AG20443 (cell line): ENCODE results near the gene ZBTB38.
A peak's percentile ranks its signal among the peaks of the same experiment; 100 is the strongest.

Experiments
- DNase-seq: peaks from one replicate; pipeline ENCODE4 v3.0.0; 2012; ENCODE audit warnings: low spot score, mixed read lengths

Gene ZBTB38, protein sequence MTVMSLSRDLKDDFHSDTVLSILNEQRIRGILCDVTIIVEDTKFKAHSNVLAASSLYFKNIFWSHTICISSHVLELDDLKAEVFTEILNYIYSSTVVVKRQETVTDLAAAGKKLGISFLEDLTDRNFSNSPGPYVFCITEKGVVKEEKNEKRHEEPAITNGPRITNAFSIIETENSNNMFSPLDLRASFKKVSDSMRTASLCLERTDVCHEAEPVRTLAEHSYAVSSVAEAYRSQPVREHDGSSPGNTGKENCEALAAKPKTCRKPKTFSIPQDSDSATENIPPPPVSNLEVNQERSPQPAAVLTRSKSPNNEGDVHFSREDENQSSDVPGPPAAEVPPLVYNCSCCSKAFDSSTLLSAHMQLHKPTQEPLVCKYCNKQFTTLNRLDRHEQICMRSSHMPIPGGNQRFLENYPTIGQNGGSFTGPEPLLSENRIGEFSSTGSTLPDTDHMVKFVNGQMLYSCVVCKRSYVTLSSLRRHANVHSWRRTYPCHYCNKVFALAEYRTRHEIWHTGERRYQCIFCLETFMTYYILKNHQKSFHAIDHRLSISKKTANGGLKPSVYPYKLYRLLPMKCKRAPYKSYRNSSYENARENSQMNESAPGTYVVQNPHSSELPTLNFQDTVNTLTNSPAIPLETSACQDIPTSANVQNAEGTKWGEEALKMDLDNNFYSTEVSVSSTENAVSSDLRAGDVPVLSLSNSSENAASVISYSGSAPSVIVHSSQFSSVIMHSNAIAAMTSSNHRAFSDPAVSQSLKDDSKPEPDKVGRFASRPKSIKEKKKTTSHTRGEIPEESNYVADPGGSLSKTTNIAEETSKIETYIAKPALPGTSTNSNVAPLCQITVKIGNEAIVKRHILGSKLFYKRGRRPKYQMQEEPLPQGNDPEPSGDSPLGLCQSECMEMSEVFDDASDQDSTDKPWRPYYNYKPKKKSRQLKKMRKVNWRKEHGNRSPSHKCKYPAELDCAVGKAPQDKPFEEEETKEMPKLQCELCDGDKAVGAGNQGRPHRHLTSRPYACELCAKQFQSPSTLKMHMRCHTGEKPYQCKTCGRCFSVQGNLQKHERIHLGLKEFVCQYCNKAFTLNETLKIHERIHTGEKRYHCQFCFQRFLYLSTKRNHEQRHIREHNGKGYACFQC (N-terminal part only)

DNA sequence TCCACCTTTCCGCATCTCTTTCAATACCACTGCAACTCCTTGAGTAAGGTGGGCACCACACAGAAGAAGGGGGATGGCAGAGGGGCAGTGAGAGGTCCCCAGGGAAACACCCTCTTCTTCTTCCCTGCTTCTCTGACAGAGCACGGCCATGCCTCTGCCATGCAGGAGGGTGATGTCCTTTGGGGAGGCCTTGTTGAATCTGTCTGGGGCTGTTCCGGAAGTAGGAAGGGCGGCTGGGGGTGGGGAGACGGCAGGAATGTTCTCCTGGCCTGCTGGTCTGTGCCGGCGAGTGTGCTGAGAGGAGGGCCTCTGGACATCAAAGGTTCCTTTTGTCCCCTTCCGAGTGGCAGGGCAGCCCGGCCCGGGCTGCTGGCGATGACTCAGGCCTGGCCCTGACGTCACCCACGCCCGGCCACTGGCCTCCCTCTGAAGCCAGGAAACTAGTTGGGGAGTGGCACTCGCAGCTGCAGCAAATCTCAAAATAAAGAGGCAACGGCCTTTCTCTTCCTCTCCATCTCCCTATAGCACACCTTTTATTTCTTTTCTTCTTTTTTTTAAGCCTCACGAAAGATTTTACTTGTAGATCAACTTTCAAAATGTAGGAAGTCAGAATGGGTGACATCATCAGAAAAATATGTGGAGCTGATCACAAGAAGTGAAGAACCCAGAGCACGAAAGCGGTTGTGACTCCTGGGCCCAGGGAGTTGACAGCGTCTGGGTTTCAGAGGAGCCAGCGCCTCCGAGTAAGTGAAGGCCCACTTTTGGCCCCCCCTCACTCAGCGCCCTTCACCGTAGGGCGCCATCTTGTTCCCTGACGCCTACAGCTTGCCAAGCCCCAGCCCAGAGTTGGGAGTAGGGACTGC is at the start of gene ZBTB38:
ZBTB38 (plus strand) TSS at position 443 of the 863 bp plus-strand sequence. CDS start 73,885 bp downstream, outside the sequence.
- peak; percentile 94 for DNase-seq

DNA sequence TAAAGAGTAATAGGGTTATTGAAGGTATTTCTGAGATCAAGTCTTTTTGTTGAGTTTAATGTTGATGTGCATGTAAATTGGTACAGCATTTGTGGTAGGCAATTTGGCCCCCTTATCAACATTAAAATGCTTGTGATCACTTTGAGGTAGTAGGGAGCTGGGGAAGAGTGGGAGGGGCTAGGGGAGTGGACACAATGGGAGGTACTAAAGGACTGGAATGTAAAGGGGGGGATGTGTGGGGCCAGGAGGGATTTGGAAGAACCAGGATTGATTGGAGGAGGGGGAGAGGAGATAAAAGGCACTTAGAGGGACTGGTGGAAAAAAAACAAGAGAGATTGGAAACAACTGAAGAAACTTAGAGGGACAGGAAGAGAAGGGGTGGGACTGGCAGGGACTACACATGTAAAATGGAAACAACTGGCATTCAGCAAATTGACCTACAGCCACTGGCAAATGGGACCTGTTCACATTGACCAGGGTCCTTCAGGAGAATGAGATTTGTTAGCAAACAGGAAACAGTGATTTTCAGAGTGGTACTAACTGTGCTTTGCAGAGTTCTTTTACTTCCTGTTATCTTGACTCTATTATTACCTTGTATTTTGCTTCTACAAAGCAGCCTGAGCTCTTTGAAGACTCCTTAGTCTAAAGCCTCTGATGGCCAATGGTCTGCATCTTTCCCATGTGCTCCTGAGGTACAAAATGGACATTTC is 47.8 kb upstream of the ZBTB38 start:
- DNase-seq, result no peak

DNA sequence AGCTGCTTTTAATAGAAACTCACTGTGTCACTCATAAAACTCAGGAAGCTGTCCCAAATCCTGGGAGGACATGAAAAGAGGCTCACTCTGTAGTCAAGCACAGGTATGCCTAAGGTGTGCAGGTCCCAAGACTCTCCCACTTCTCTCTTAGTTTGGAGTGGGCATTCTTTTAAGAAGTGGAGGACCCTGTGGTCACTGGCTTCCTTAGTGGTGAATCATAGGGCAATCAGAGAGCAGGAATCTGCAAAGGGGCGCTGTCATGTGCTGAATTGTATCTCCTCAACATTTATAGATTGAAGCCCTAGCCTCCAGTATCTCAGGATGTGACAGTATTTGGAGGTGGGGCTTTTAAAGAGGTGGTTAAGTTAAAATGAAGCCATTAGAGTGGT is 47.2 kb upstream of the ZBTB38 start:
- no peak for DNase-seq

DNA sequence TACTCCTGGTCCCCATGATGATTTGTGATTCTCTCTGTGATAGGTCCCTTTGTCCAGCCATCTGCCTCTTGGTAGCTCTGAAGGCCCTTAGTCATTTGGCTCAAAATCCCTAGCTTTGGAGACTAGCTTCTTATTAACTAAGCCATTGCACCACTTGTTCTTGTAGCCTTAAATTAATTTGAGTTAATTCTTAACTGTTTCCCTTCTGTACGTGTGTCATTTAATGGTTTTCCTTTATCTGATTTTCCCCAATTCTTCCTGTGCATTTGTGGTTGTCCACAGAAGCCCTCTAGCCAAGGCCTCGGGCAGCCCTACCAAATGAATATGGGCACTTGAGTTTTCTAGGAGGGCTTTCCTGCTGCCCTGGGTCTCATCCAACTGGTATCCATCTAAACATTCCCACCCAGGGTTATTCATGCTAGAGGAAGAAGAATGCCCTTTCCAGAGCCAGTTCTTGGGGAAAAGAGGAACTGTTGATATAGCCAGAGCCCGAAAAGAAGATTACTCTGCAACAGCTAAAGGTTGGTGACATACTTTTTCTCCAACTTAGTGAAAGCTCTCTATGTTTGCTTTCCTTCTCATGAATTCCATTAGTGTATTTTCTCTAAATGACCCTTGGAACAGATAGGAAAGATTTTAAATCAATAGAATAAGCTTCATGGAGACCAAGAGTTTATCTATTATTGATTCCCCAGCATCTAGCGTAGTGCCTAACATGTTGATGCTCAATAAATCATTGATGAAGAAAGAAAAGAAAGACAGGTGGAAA is 44.2 kb upstream of the ZBTB38 start:
- no peak for DNase-seq

DNA sequence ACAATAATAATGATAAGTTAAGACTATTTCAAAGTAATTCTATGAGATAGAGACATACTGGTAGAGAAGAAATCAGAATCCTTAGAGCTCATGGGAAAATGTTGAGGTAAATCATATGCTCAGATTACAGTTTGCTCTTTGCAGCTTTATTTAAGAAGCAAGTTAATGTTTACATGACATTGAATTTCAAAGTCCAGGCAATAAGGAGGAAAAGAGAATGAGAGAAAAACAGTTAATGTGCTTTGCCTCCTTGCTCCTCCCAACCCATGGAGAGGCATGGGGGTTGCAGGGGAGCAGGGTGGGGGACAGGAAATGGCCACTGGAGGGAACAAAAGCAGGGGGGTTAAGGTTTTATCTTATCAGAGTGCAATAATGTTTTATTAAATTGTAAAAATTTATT is 42.2 kb upstream of the ZBTB38 start:
- DNase-seq, result no peak

DNA sequence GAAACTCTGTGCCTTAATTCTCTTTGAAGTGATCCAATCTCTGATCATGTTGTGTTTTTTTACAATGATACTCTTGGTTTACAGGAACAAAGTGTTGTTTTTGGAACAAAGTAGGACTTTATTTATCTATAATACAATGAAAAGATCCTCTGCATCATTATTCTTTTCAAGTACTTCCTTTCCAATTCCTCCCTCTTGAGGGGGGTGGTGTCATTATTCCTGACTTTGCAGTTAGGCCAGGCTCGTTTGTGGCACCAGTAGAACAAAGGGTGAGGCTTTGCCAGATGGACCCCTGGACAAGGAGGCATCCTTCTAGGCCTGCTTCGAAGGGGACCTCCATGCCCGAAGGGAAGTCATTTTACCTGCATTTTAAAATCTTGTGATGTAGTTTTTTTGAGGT is 41.7 kb upstream of the ZBTB38 start:
- DNase-seq, result no peak

DNA sequence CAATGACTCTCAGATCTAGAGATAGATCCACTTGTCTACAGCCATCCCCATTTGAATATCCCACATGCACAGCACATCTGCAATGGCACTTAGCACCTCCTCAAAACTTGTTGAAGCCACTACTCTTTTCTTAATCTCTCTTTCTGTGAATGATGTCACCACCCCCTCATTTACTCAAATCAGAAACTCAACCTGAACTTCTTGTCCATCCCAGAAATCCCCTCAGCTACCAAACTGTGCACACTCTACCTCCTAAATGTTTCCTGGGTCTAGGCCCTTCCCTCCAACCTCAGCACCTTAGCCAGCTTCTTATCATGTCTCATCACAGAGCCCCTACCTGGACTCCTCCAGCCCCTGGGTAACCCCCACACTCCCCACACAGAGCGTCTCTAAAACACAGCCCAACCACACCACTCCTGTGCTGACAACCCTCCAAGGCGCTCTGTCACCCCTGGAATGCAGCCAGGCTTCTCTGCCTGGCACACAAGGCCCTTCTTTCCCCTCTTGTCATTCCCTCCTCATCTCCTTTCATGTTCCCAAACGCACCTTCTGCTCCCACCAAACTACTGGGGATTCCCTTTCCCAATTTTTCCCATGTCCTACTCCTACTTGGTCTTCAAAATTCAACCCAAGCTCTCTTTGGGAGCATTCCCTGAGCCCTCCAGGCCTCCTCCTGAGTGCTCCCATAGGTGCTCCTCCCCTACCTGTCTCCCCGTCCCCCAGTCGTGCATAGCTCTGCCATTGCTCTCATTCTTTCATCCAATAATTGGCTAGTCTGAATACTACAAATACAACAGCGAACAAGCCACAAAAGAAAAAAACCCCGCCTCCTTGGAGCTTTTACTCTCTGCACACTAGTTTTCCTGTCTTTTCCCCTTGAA is 39.8 kb upstream of the ZBTB38 start:
- DNase-seq, result no peak

DNA sequence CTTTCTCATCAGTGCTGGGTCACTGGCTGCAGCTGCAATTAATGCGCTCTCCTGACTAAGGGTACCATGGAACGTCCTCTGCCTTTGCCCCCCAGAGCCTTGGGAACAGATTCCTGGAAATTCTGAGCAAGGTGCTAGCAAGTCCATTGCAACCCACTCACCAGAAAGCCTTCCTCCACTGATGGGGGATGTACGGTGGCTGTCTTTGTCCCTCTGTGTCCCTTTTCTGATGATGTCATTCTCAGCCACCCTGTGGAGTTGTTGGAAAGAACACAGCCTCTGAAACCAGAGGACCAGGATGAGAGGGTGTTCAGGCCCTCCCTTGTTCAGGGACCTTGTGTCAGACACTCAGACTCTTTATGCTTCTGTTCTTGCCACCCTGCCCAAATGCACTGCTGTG is 38.1 kb upstream of the ZBTB38 start:
- DNase-seq, result no peak

DNA sequence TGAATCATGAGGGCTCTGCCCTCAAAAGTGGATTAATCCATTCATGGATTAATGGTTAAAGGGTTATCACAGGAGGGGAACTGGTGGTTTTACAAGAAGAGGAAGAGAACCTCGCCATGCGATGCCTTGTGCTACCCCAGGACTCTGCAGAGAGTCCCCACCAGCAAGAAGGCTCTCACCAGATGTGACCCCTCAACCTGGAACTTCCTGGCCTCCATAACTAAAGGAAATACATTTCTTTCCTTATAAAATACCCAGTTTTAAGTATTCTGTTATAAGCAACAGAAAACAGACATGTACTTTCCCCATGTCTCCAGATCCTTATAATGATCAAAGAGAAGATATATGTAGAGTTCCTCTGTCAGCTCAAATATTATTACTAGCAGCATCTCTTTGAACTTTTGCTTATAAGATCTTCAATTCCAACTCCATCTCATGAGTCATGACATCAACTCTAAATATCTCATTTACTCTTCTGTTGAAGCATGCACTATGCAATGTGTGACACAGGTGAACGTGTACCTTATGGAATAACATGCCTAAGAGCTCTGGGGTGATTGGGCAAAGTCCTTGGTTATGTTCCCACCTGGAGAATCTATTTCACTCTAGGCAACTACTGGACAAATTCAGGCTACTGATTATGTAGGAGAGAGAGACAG is 37.5 kb upstream of the ZBTB38 start:
- DNase-seq, result no peak

DNA sequence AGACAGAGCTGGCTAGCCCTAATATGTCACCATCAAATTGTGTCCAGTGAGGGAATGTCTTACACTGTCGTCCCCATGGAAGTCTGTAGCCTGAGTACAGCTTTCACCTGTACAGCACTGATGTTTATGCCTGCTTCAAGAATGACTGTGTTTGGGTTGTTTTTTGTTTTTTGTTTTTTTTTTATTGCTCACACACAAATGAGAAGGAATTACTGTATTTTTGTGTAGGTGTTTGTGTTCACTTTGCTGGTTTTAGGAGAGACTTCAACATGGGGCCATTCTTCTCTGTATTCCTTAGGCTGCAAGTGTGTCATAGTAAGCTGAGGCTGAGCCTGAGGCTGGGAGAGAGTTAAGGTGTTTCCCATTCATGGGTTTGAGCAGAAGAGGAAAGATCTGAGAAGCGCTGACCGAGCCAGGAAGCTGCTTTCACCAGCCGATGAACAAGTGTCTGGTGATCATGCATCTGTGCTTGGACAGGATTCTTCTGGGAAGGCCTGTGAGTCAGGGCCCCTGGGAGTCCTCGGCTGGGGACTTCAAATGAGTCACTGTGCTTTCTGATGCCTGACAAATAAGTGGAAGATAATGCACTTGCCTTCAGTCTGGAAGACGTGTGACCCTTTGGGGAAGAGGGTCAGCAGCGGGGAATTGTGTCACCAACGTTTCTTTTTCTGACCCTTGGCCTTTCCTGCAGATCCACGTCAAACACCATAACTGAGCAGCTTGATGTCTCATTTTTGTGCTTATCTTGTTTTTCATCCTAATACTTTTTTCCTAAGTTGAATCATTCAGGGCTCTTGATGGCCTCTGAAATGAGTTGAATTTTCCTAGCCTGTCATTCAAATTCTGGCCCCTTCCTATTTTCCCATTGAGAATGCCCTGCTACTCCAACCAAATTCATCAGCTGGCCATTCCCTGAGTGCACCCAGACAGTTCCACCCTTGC is 36.7 kb upstream of the ZBTB38 start:
- peak; percentile 93 for DNase-seq

DNA sequence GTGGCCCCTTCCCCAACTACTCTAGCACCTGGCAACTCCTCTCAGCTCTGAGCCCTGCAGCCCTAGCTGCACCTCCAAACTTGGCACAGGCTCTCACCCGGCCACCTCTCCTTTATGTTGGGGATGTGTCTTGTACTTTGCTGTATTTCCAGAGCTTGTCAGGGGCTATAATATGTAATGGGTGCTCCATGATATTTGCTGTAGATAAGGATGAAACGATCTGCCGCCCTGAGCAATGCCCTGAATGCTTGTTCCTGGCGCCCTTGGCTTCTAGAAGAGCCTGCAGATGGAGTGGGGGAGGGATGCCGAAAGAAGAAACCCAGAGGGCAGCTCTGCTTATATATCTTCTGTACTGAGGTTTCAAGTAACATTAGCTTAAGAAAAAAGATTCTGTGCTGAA is 35.9 kb upstream of the ZBTB38 start:
- DNase-seq, result no peak

DNA sequence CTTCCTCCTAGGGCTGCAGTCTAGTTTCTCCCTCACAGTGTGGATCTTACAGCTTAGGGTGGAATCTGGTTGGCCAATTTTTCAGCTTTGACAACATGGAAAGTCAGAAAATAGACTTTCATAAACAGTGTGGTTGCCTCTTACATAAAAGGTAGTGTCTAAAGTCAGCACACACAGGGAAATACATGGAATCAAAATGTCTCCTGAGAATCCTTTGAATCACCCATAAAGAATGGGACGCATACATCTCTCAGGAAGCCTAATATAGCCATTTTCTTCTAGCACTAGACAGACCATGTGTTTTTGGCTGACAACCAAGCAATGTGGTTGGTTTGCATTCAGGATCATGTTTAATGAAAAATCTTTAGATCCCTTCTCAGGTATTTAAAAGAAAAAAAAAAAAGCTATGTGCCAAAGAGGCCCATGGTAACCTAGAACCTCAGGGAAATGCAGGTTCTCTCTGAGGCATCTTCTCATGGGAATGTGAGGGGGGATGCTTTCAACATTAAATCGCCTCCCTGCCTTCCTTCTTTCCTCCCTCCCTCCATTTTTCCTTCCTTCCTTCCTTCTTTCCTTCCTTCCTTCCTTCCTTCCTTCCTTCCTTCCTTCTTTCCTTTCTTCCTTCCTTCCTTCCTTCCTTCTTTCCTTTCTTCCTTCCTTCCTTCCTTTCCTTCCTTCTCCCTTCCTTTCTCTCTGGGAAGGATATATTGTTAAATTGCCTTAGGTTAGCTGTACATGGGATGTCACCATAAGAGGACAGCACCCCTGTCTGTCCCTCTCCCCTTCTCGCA is 34.3 kb upstream of the ZBTB38 start:
- DNase-seq, result no peak

DNA sequence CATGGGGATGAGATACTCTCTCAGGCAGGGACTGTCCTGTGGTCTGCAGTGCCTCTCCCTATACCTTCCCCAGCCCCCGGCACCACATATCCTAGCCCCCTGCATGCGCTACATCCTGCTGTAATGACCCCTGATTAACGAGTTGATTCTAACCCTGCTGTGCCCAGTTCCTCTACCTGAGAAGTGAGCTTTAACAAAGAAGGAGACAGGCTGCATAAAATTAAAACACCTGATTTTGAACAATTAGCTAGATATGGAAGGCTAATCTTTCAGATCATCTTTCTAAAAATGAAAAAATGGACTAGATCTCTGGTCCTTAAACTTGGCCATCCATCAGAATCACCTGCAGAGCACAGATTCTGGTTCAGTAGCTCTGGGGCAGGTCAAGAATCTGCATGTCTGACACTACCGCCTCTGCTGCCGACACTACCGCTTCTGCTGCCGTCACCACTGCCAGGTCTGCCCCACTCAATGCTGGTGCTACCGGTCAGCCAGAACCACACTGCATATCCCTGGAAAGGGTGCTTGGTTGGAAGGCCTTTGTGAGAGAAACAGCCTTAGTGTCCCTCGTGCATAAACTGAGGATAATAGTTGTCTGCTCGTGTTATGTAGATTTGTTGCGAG is 33.6 kb upstream of the ZBTB38 start:
- DNase-seq, result no peak

DNA sequence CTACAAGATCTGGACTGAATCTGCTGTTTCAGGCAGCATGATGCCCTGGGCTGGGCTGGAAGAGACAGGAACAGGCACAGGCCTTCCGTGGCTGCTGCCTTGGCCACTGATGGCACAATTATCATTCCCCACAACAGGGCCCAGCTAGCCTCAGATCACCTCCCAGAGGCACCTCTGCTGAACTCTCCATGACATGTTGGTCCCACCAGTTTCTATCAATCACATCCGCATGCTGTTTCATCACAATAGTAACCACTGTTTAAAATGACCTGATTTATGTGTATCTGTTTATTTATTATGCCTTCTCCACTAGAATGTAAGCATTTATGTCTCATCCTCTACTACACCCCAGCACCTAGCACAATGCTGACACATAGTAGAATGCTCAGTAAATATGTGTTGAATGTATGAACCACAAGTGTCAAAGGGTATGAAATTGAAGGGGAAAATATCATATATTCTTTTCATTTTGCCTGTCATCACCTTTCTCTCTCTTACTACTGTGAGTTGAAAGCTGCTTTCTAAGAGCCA is 32.7 kb upstream of the ZBTB38 start:
- DNase-seq, result peak; percentile 32

DNA sequence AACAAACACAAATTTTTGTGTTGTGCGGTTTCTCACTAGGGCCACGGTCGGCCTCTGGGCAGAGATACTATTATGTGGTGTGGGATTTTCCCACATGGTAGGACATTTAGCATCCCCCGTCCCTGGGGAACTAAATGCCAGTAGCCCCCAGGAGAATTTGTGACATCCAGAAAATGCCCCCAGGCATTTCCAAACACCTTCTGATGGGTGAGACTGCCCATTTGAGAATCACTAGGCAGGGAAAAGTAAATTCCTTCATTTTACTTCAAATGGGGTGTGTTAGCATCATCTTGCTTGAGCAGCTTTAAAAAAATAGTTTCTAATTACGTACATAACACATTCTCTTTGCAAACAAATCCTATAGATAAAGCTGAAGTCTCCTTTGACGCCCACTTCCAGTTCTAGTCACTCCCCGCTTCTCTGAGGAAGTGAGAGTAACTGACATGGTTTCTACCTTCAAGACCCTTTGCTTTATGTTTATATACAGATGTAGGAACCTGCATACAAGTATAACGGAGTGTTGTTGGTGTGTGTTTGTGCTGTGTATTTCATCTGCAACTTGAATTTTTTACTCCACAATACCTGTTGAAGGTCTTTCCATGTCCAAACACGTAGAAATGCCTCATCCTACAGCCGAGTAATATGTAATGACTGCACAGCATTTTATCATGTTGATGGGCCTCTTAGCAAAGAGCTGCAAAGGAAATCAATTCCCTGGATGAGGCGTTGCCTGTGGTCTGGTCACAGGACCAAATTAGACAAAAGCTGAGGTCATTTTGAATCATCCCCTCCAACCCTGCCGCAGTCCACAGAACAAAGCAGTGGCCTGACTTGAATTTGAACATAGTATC is 31.4 kb upstream of the ZBTB38 start:
- DNase-seq, result peak; percentile 86
